ENCODE data around the gene AKAP17A. TPM values are rescaled to one million over a fixed set of nuclear protein-coding genes. Genes with fewer than 3 reads are reported as not detected.

The AKAP17A gene
- total and polyA plus RNA-seq, 2 of the 8 experiments (the other 6 are each of a cell fraction or from before 2014, with no cell fraction given) = 14.0 to 41.2 TPM

DNA sequence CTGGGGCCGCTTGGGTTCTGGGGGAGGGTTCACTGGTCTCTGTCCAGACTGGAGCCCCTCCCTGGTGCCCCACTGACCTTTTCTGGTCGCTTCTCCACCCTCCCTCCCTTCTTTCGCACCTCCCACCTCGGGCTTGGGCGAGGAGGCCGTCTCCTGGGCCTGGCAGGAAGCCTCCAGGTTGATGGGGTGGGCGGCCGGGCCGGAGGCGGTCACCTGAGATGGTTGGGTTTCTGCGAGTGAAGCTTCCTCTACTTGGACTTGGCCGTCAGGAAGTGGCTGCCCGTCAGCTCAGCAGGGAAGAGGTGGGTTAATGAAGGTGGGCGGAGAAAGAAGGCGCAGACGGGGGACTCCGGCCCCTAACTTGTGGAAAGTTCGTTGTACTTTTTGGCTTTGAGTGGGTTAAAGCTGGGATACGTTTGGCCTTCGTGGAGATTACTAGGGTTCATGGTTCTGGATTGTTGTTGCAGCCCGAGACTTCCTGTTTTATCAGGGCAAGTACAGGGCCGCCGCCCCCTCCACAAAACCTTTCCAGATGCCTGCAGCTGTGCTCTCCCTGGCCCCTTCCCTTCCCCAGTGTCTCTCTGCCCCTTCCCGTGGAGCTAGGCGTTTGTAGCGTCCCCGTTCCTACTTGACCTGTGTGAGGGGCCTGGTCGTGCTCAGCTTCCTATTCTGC lies 1.2 kb downstream of the AKAP17A start:
- Histone ChIP-seq H3K23ac (ENCODE audit: insufficient read length) (no peak overlapping the region), H3K27ac (ENCODE audit: low read depth, low read length) (no peak overlapping the region), H2BK20ac (ENCODE audit: low read length) (no peak overlapping the region), H3K4me3 (ENCODE audit: extremely low read depth in 1 of 4, insufficient read depth in 2 of 4, low read depth in 3 of 4, low read length in 4 of 4) (peak overlapping the region; percentile 81 to 98 (median 88)), H3K79me2 (ENCODE audit: control insufficient read depth in 1 of 2, insufficient read depth in 2 of 2, low read length in 2 of 2) (peaks cover 15 to 54% of the 10 kb centered on the region in 2 experiments; a peak in 3 of 4 replicates), H3K9me3 (ENCODE audit: insufficient read depth in 2 of 2, low read depth in 1 of 2, low read length in 1 of 2) (no peaks in the 10 kb centered on the region), H3K27me3 (replicated peaks in 1 of 4; ENCODE audit: control insufficient read depth in 3 of 4, extremely low read depth in 1 of 4, insufficient read depth in 3 of 4, low read length in 3 of 4) (no peaks in the 10 kb centered on the region), H3K14ac (ENCODE audit: insufficient read length) (no peak overlapping the region), H2AK5ac (ENCODE audit: low read depth, low read length) (no peak overlapping the region), H2BK5ac (ENCODE audit: low read depth, low read length) (0 out of 2 replicates have a peak overlapping the region, but pooled peaks have one; percentile 26), H4K8ac (ENCODE audit: extremely low read depth, insufficient read depth, low read length) (peak overlapping the region; percentile 28; the same call in 1 of the 2 replicates), H4K5ac (ENCODE audit: insufficient read length, low read depth, low read length) (no peak overlapping the region), H3K23me2 (ENCODE audit: low read depth, low read length) (peaks cover 5% of the 10 kb centered on the region; the same call in 1 of the 2 replicates), H2BK12ac (ENCODE audit: low read depth, low read length) (no peak overlapping the region), H2AFZ (ENCODE audit: low read length) (no peak overlapping the region), H3K9ac (replicated peaks in 1 of 4; ENCODE audit: extremely low read depth in 1 of 4, low read depth in 3 of 4, low read length in 3 of 4) (peak overlapping the region; percentile 15 to 95 (median 69)), H3K18ac (ENCODE audit: extremely low read depth, low read length) (no peak overlapping the region), H4K91ac (replicated peaks; ENCODE audit: insufficient read length, low read length) (no peak overlapping the region), H2BK15ac (ENCODE audit: low read length) (no peak overlapping the region), H3K4ac (replicated peaks; ENCODE audit: insufficient read length, low read depth, low read length) (no peak overlapping the region), H3K79me1 (ENCODE audit: low read depth, low read length) (peaks cover 17% of the 10 kb centered on the region), H3K36me3 (ENCODE audit: control insufficient read depth in 2 of 4, insufficient read depth in 4 of 4, low read length in 3 of 4) (peaks cover 15 to 41% (median 29%) of the 10 kb centered on the region in 4 experiments), H4K20me1 (replicated peaks in 1 of 2; ENCODE audit: control insufficient read depth in 1 of 2, insufficient read depth in 2 of 2, low read length in 2 of 2) (peaks cover 3 to 36% of the 10 kb centered on the region in 2 experiments), H3K4me1 (replicated peaks in 1 of 4; ENCODE audit: control insufficient read depth in 3 of 4, insufficient read depth in 4 of 4, low read length in 3 of 4) (peaks cover 0 to 8% (median 6%) of the 10 kb centered on the region in 4 experiments; a peak in 5 of 7 replicates), H3K56ac (replicated peaks; ENCODE audit: insufficient read length, low read depth, low read length) (peak overlapping the region; percentile 69), H2BK120ac (replicated peaks; ENCODE audit: low read depth, low read length) (no peak overlapping the region), H3K4me2 (ENCODE audit: insufficient read depth in 1 of 2, low read depth in 2 of 2, low read length in 2 of 2) (peak overlapping the region; percentile 79 to 93)
- no peak for TF ChIP-seq JUND (IDR thresholded peaks at IDR 0.05; ENCODE audit: low read length)
- no peak for TF ChIP-seq NANOG (IDR thresholded peaks at IDR 0.05; ENCODE audit: insufficient read depth, low read depth, low read length, poor library complexity, severe bottlenecking)
- CTCF ChIA-PET (ENCODE audit: partially characterized antibody) = no interaction called here
- no peak for DNase-seq (ENCODE audit: low read depth in 1 of 2, low spot score in 2 of 2)
- POLR2A ChIA-PET (ENCODE audit: partially characterized antibody) = no interaction called here
- FAIRE-seq = no peak
- WGBS, 2 experiments (ENCODE audit: extremely low coverage in 1 of 2, insufficient coverage in 1 of 2, insufficient read length in 1 of 2, insufficient replicate concordance in 2 of 2, low coverage in 1 of 2, low lambda C conversion rate in 2 of 2, missing lambda C conversion rate in 1 of 2) = 31% methylated on average over 26 of the region's 28 CpGs; no CpG with 5 or more reads in 1 of the 2 experiments

Measured in H1 (cell line).